PC-3 (cell line): ENCODE results near the gene USP46. TPM values are rescaled to one million over a fixed set of nuclear protein-coding genes. Genes with fewer than 3 reads are reported as not detected.

Experiments
- ATAC-seq: fragments of 200-7000 bp; cut with Tn5 transposase; 2 replicates; pipeline ENCODE4 v1.9.1; 2020; ENCODE audit warnings: mild to moderate bottlenecking, moderate library complexity
- BruUV-seq: library from RNA; stranded (reverse); fragments of 400-500 nt; replicated peaks from 2 replicates; lab custom pipeline; 2021; lab: Mats Ljungman, UMichigan
- CTCF ChIA-PET: fragments of 300-600 bp; sonication (Branson Sonifier 250); formaldehyde crosslinking; loops from one replicate; lab custom pipeline; 2022; ENCODE audit warnings: antibody characterized with exemption; lab: Charles Lee
- POLR2A ChIA-PET: fragments of 300-600 bp; sonication (Branson Sonifier 250); formaldehyde crosslinking; loops from one replicate; lab custom pipeline; 2022; ENCODE audit warnings: antibody characterized with exemption; ENCODE audit not compliant: unreplicated experiment; lab: Charles Lee
- DNase-seq: peaks from one replicate; pipeline ENCODE4 v3.0.0-alpha.2; 2015
- H2AFZ ChIP-seq: fragments of 300-600 bp; sonication (generic); 2 replicates; pipeline ENCODE4 v1.6.0; 2016; ENCODE audit warnings: antibody characterized with exemption, low read length
- H3F3A ChIP-seq: fragments of 300-600 bp; sonication (generic); one replicate; pipeline ENCODE4 v1.6.0; 2017; ENCODE audit warnings: antibody characterized with exemption, low read length, control low read depth, mild to moderate bottlenecking; ENCODE audit not compliant: unreplicated experiment
- H3K27ac ChIP-seq: fragments of 300-600 bp; sonication (generic); 2 replicates; pipeline ENCODE4 v1.5.1; 2016; ENCODE audit warnings: mild to moderate bottlenecking, low read length
- H3K27me3 ChIP-seq: fragments of 300-600 bp; sonication (generic); 2 replicates; pipeline ENCODE4 v1.6.1; 2016; ENCODE audit warnings: low read length, mixed read lengths
- H3K36me3 ChIP-seq: fragments of 300-600 bp; sonication (generic); 2 replicates; pipeline ENCODE4 v1.6.1; 2016; ENCODE audit warnings: low read depth, mixed run types, low read length, mixed read lengths
- H3K4me1 ChIP-seq: fragments of 300-600 bp; sonication (generic); 2 replicates; pipeline ENCODE4 v1.5.1; 2016; ENCODE audit warnings: low read length; ENCODE audit not compliant: insufficient read depth
- H3K4me2 ChIP-seq: fragments of 300-600 bp; sonication (generic); 2 replicates; pipeline ENCODE4 v1.6.0; 2016; ENCODE audit warnings: low read length
- H3K4me3 ChIP-seq: fragments of 300-600 bp; sonication (generic); 2 replicates; pipeline ENCODE4 v1.5.1; 2016; ENCODE audit warnings: mild to moderate bottlenecking, low read length, mixed read lengths
- H3K79me2 ChIP-seq: fragments of 300-600 bp; sonication (generic); 2 replicates; pipeline ENCODE4 v1.6.1; 2017; ENCODE audit warnings: low read length, mixed read lengths
- H3K9ac ChIP-seq: fragments of 300-600 bp; sonication (generic); 2 replicates; pipeline ENCODE4 v1.6.0; 2016; ENCODE audit warnings: mild to moderate bottlenecking, low read length
- H3K9me2 ChIP-seq: fragments of 300-600 bp; sonication (generic); replicated peaks from 2 replicates; pipeline ENCODE4 v1.6.1; 2016; ENCODE audit warnings: mixed run types, low read length, mixed read lengths
- H3K9me3 ChIP-seq: fragments of 300-600 bp; sonication (generic); 2 replicates; pipeline ENCODE4 v1.6.1; 2016; ENCODE audit warnings: low read length, mixed read lengths
- H4K20me1 ChIP-seq: fragments of 300-600 bp; sonication (generic); 2 replicates; pipeline ENCODE4 v1.6.1; 2016; ENCODE audit warnings: low read length, mixed read lengths
- CTCF ChIP-seq: fragments of 300-600 bp; sonication (generic); conservative IDR thresholded peaks from 2 replicates; pipeline ENCODE4 v1.5.1; 2017; ENCODE audit warnings: antibody characterized with exemption, low read depth, mild to moderate bottlenecking, low read length
- EZH2 ChIP-seq: fragments of 300-600 bp; sonication (generic); IDR thresholded peaks from one replicate; pipeline ENCODE4 v1.6.1; 2017; ENCODE audit warnings: antibody characterized with exemption, mild to moderate bottlenecking, low read length; ENCODE audit not compliant: unreplicated experiment
- EZH2phosphoT487 ChIP-seq: fragments of 300-600 bp; sonication (generic); IDR thresholded peaks from 2 replicates; pipeline ENCODE4 v1.6.1; 2018; ENCODE audit warnings: mild to moderate bottlenecking, antibody characterized with exemption, low read length, borderline replicate concordance
- intact Hi-C: fragments of 100-400 bp; cut with micrococcal nuclease; formaldehyde crosslinking; loops from 2 replicates; pipeline ENCODE4 v1.9.0; 2023
- total RNA-seq: library from RNA; depleted of rRNA; stranded (reverse); fragments of >200 nt; gene quantifications from 2 replicates; pipeline ENCODE4 v1.2.3, GENCODE V29; 2014

The USP46 gene
- total RNA-seq, 1 experiment from 2014 or later, result 9.4 TPM

GRCh38 chr4:52600275-52600674, 58.8 kb downstream of the USP46 start:
- Histone ChIP-seq H3K36me3 (peaks cover 4% of the 10 kb centered on the region; the same call in 1 of the 2 replicates), H3K9me3 (no peaks in the 10 kb centered on the region), H2AFZ (no peak overlapping the region), H4K20me1 (no peaks in the 10 kb centered on the region), H3K27me3 (no peaks in the 10 kb centered on the region), H3K4me1 (no peaks in the 10 kb centered on the region), H3K4me3 (no peak overlapping the region), H3K9me2 (no peaks in the 10 kb centered on the region), H3F3A (no peaks in the 10 kb centered on the region), H3K79me2 (no peaks in the 10 kb centered on the region), H3K9ac (no peak overlapping the region), H3K4me2 (no peak overlapping the region), H3K27ac (no peak overlapping the region)
- ChIA-PET POLR2A (no interaction called here), CTCF (no interaction called here)
- DNase-seq, result no peak
- BruUV-seq, result no TSS peak
- intact Hi-C loops, result no loop called here
- no peak for ATAC-seq
- TF ChIP-seq EZH2 (no peak), EZH2phosphoT487 (no peak), CTCF (no peak)

GRCh38 chr4:52595001-52595400, 64.1 kb downstream of the USP46 start:
- BruUV-seq, result no TSS peak
- Histone ChIP-seq H3K4me1 (no peaks in the 10 kb centered on the region), H3K4me2 (no peak overlapping the region), H3K4me3 (no peak overlapping the region), H3K27ac (no peak overlapping the region), H3K9me3 (no peaks in the 10 kb centered on the region), H3F3A (no peaks in the 10 kb centered on the region), H4K20me1 (no peaks in the 10 kb centered on the region), H3K36me3 (peaks cover 4% of the 10 kb centered on the region; the same call in 1 of the 2 replicates), H2AFZ (no peak overlapping the region), H3K27me3 (no peaks in the 10 kb centered on the region), H3K9me2 (no peaks in the 10 kb centered on the region), H3K9ac (no peak overlapping the region), H3K79me2 (no peaks in the 10 kb centered on the region)
- intact Hi-C loops, result no loop called here
- CTCF ChIA-PET, result no interaction called here
- TF ChIP-seq EZH2, result no peak
- no peak for TF ChIP-seq CTCF
- no peak for TF ChIP-seq EZH2phosphoT487
- no peak for DNase-seq
- POLR2A ChIA-PET, result no interaction called here
- ATAC-seq, result no peak

- Histone ChIP-seq H3K4me2 (no peak overlapping the region), H2AFZ (no peak overlapping the region), H4K20me1 (no peaks in the 10 kb centered on the region), H3K4me1 (no peaks in the 10 kb centered on the region), H3K27ac (no peak overlapping the region), H3K9me3 (no peaks in the 10 kb centered on the region), H3K36me3 (no peaks in the 10 kb centered on the region; the same call in 1 of the 2 replicates), H3F3A (no peaks in the 10 kb centered on the region), H3K9me2 (no peaks in the 10 kb centered on the region), H3K27me3 (no peaks in the 10 kb centered on the region), H3K4me3 (no peak overlapping the region), H3K9ac (no peak overlapping the region), H3K79me2 (no peaks in the 10 kb centered on the region)
- DNase-seq, result no peak
- POLR2A ChIA-PET, result no interaction called here
- intact Hi-C loops, result no loop called here
- no TSS peak for BruUV-seq
- CTCF ChIA-PET, result no interaction called here
- TF ChIP-seq EZH2phosphoT487 (no peak), CTCF (no peak), EZH2 (no peak)
- no peak for ATAC-seq
Observed at GRCh38 chr4:52592287-52592686, 66.8 kb downstream of the USP46 start.
